ENCODE results near the gene ZBTB25. TPM values are rescaled to one million over a fixed set of nuclear protein-coding genes. Genes with fewer than 3 reads are reported as not detected.

ZBTB25 gene
- polyA plus RNA-seq, 3 donors, result 3.2 to 8.7 (median 3.9) TPM

GRCh38 chr14:64401949-64402348 lies 101.7 kb downstream of the ZBTB25 start:
- no peak overlapping the region for H3K27ac Mint-ChIP-seq
- intact Hi-C loops (cut with micrococcal nuclease), result no loop called here

GRCh38 chr14:64400829-64401459 lies 102.7 kb downstream of the ZBTB25 start:
- no peak overlapping the region for H3K27ac ChIP-seq (ENCODE audit: low read depth in 1 of 2, low read length in 2 of 2)
- H3K9ac ChIP-seq (ENCODE audit: insufficient read depth, low read length, poor library complexity, severe bottlenecking), result no peak overlapping the region
- no peak for DNase-seq
- Mint-ChIP-seq H3K27ac (peak overlapping the region in 2 of 7 donors; percentile 19 to 55), H3K4me1 (no peaks in the 10 kb centered on the region), H3K27me3 (ENCODE audit: low read depth in 3 of 3) (no peaks in the 10 kb centered on the region), H3K36me3 (peaks cover 23 to 28% of the 10 kb centered on the region in 2 donors), H3K9me3 (no peaks in the 10 kb centered on the region), H3K4me3 (no peak overlapping the region)
- H3K4me3 ChIP-seq (replicated peaks in 1 of 3; ENCODE audit: low read depth in 2 of 3, low read length in 3 of 3), result no peak overlapping the region
- H4K20me1 ChIP-seq (ENCODE audit: insufficient read depth, low read length), result no peaks in the 10 kb centered on the region
- H3K9me3 ChIP-seq (replicated peaks in 1 of 2; ENCODE audit: control insufficient read depth in 1 of 2, insufficient read depth in 1 of 2, low read length in 2 of 2), result no peaks in the 10 kb centered on the region
- H3K27me3 ChIP-seq (ENCODE audit: control insufficient read depth in 2 of 2, insufficient read depth in 2 of 2, low read length in 2 of 2), result no peaks in the 10 kb centered on the region
- no peak overlapping the region for H3K4me2 ChIP-seq (replicated peaks; ENCODE audit: extremely low read depth, low read length, poor library complexity, severe bottlenecking)
- H2AFZ ChIP-seq (ENCODE audit: insufficient read depth, low read depth, low read length, poor library complexity, severe bottlenecking), result no peak overlapping the region
- peaks cover 25% of the 10 kb centered on the region for H3K79me2 ChIP-seq (ENCODE audit: insufficient read depth, low read length)
- H3K4me1 ChIP-seq (ENCODE audit: control insufficient read depth in 1 of 2, insufficient read depth in 2 of 2, low read length in 2 of 2), result no peaks in the 10 kb centered on the region
- TF ChIP-seq CTCF (IDR thresholded peaks at IDR 0.05), result no peak
- H3K36me3 ChIP-seq (replicated peaks in 1 of 2; ENCODE audit: control insufficient read depth in 1 of 2, insufficient read depth in 2 of 2, low read length in 2 of 2), result peaks cover 5 to 34% of the 10 kb centered on the region in 2 donors
- 100% methylated on average over 1 of the region's 6 CpGs for WGBS (ENCODE audit: insufficient coverage)
- intact Hi-C loops (cut with micrococcal nuclease), result no loop called here

More at GRCh38 chr14:64401949-64402348, 101.7 kb downstream of the ZBTB25 start:
- H4K20me1 ChIP-seq (ENCODE audit: insufficient read depth, low read length), result no peaks in the 10 kb centered on the region
- peaks cover 22% of the 10 kb centered on the region for H3K79me2 ChIP-seq (ENCODE audit: insufficient read depth, low read length)
- TF ChIP-seq CTCF (IDR thresholded peaks at IDR 0.05), result no peak
- Mint-ChIP-seq H3K9me3 (no peaks in the 10 kb centered on the region), H3K27me3 (ENCODE audit: low read depth in 3 of 3) (no peaks in the 10 kb centered on the region), H3K4me1 (no peaks in the 10 kb centered on the region), H3K4me3 (no peak overlapping the region), H3K36me3 (peaks cover 26 to 36% of the 10 kb centered on the region in 2 donors)
- no peak overlapping the region for H3K9ac ChIP-seq (ENCODE audit: insufficient read depth, low read length, poor library complexity, severe bottlenecking)
- peaks cover 5 to 40% of the 10 kb centered on the region in 2 donors for H3K36me3 ChIP-seq (replicated peaks in 1 of 2; ENCODE audit: control insufficient read depth in 1 of 2, insufficient read depth in 2 of 2, low read length in 2 of 2)
- no peaks in the 10 kb centered on the region for H3K4me1 ChIP-seq (ENCODE audit: control insufficient read depth in 1 of 2, insufficient read depth in 2 of 2, low read length in 2 of 2)
- no peaks in the 10 kb centered on the region for H3K27me3 ChIP-seq (ENCODE audit: control insufficient read depth in 2 of 2, insufficient read depth in 2 of 2, low read length in 2 of 2)
- no peak overlapping the region for H2AFZ ChIP-seq (ENCODE audit: insufficient read depth, low read depth, low read length, poor library complexity, severe bottlenecking)
- no CpG with 5 or more reads among the region's 1 CpG for WGBS (ENCODE audit: insufficient coverage)
- no peak overlapping the region for H3K27ac ChIP-seq (ENCODE audit: low read depth in 1 of 2, low read length in 2 of 2)
- H3K9me3 ChIP-seq (replicated peaks in 1 of 2; ENCODE audit: control insufficient read depth in 1 of 2, insufficient read depth in 1 of 2, low read length in 2 of 2), result no peaks in the 10 kb centered on the region
- no peak overlapping the region for H3K4me3 ChIP-seq (replicated peaks in 1 of 3; ENCODE audit: low read depth in 2 of 3, low read length in 3 of 3)
- no peak for DNase-seq
- H3K4me2 ChIP-seq (replicated peaks; ENCODE audit: extremely low read depth, low read length, poor library complexity, severe bottlenecking), result no peak overlapping the region

Small RNAs within 50 kb of the gene (small RNA-seq; reads per million reads assigned to genes)
- gene AL049869.4 (ENCODE audit: insufficient read length, low read depth), result not detected

Other genes starting within 250 kb of the ZBTB25 start
- gene ESR2, start 209.5 kb downstream of the ZBTB25 start, polyA plus RNA-seq, result under 1 TPM in 1 of 3 donors, not detected in 2; 0.04 TPM
- gene MTHFD1, start 115.5 kb downstream of the ZBTB25 start, polyA plus RNA-seq, result 10 to 100 TPM; 11.8 to 21.3 (median 14.3) TPM
- gene AKAP5, start 38.3 kb downstream of the ZBTB25 start, polyA plus RNA-seq, result not detected
- 10 to 100 TPM; 27.7 to 45.4 (median 33.4) TPM for gene ZBTB1, start 932 bp upstream of the ZBTB25 start, polyA plus RNA-seq
- under 1 TPM in 2 of 3 donors, not detected in 1; 0.17 to 0.41 TPM for gene HSPA2, start 36.9 kb upstream of the ZBTB25 start, polyA plus RNA-seq
- under 1 TPM in 1 of 3 donors, not detected in 2; 0.38 TPM for gene PPP1R36, start 46.1 kb upstream of the ZBTB25 start, polyA plus RNA-seq
- gene PLEKHG3, start 200.6 kb upstream of the ZBTB25 start, polyA plus RNA-seq, result 10 to 100 TPM in 2 of 3 donors, 1 to 10 TPM in 1; 6.3 to 21.6 (median 13.0) TPM

Measured in CD14-positive monocyte (primary cell).